ENCODE results near the gene CIDEB.

Gene CIDEB

DNA sequence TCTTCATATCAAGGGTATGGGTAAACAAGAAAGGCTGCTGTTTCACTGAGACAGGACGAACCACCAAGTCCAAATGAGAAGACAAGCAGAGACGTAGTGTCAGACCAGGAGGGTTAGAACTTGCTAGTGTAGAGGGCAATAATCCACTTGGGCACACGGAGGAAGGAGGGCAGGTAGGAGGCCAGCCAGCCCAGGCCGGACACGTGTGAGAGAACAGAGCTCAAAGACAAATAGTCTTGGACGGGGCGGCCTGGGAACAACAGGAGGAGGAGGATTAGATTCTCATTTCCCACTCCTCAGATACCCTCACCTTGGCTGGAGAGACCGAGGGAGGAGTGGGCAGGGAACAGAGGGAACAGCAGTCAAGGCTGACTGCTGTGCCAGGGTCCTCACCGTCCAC is 17.0 kb downstream of the CIDEB start:
- no peak for DNase-seq

DNA sequence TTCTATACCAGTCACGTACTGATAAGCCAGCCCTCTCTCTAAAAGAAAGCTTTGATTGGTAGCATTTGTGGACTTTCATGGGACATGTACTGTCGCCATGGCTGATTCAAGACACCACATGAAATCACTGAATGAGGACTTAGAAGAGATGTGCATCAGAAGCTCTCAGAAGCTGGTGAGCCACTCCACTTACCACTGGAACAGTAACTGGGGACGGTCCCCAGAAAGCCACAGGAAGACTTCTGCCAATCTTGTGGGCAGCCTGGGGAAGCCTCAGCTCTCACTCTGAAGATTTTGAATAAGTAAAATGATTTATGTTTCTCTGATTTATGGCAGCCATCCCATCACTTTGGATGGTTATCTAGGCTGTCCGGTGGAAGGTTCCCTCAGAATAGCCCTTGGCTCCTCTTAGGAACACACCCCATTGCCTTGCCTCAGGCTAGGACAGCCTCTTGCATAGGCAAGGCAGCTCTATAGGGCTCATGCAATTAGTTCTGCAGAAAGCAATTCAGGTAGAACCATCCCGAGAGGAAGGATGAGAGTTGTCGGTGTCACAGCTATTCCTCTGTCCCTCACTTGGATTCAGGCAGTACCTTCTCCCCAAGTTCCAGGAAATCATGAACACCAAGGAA is 18.0 kb downstream of the CIDEB start:
- DNase-seq: peak; percentile 47

DNA sequence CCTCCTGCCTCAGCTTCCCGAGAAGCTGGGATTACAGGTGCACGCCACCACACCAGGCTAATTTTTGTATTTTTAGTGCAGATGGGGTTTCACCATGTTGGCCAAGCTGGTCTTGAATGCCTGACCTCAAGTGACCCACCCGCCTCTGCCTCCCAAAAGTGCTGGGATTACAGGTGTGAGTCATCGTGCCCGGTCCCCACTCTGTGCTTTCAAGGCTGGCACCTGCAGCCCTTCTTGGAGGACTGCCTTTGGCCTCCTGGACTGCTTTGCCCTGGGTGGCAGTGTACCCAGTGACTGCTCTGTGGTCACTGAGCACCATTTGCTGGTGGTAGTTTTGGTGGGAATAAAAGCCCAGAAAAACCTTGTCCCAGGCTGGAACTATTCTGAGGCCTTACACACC is 20.8 kb downstream of the CIDEB start:
- DNase-seq: no peak

DNA sequence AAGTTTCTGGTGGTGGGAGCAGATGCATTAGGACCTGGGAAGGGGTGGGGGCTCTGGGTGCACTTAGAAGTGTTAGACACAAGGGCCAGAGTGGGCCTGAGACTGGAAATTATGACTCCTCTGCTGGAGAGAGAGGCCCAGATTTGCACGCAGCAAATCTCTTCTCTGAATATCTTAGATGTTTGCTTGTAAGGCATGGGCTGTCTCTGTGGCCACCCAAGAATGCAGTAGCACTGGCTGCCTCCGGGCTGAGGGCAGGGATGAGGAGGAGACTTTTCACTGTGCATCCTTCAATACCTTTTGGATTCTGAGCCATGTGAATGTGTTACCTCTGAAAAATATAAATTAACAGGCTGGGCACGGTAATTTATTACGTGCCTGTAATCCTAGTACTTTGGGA is 22.4 kb downstream of the CIDEB start:
- DNase-seq: no peak

DNA sequence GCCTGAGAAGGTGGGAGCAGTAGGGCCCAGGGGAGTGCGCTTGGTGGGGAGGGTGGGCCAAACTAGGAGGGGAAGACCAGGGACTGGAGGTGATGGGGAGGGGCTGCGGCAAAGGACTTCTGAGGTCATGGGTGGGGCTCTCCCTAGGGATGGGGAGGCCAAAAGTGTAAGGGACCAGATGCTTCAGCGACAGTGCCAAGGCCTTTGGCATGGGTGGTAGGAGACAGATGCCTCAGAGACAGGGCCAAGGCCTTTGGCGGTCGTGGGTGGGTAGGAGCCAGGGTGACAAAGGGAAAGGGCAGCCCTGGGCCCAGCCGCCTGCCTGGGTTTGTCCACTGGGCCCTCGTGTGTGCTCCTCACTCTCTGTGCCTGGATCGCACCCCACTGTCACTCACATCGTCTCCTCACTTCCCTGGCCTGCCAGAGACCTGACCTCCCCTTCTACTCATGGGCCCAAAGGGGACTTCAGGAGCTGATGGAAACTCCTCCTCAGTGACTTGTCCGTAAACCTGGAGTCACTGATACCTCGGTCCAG is 23.2 kb downstream of the CIDEB start:
- DNase-seq: no peak

DNA sequence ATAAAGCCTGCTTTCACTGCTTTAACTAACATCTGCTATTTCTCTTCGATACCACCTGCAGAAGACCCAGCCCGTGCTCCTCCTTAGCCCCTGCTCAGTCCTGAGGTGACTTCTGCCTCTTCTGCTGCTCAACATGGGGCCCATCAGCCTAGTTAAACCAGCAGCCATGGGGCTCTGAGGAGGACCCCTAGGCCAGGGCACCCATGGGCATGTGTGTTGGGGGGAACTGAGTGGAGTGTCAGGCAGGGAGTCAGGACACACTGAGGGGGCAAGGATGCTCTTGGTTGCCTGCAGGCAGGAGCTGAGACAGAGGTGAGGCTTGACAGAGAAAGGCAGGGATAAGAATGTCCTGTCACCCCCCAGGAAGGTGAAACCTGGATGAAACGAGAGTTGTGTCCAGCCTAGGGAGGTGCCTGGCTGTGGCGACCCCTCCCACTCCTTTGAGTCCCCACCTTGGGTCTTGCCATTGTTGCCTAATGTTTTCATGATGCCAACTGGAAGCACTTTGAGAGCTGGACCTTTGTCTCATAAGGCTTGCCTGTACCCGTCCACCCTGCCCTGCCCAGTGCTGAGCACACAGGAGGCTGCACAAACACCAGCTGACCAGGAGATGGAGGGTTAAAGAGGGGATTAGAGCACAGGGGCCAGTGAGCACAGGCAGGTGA is 23.8 kb downstream of the CIDEB start:
- DNase-seq: no peak

DNA sequence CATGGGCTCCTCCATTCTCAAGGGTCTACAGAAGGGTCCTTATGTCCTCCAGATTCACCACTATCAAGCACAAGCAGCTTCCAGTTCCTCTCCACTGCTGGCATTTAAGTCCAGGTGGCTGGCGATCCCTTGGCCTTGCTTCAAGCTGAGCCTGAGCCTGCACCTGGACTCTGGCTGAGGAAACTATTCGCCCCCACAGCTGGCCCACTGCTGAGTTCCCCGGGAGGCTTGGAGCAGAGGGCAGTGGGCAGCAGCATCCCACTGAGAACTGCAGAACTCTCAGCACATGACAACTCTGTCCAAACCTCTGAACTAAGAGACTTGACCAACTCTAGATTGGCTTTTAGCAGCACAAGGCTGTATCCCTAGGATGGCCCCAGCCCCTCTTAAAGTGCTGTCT is 25.0 kb downstream of the CIDEB start:
- DNase-seq: no peak

DNA sequence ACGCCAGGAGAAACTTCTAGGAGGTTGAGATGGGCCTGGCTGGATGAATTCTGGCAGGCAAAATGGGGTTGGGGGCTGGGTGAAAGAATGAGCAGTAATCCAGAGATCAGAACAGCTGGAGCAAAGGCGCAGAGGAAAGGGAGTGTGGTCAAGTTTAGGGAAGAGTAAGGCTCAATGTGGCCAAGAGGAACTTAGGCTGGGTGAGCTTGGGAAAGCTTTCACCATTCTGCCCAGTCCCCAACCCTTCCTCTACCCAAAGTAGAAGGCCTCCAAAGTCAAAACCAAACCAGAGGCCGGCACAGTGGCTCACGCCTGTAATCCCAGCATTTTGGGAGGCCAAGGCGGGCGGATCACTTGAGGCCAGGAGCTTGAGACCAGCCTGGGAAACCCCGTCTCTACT is 26.1 kb downstream of the CIDEB start:
- no peak for DNase-seq

DNA sequence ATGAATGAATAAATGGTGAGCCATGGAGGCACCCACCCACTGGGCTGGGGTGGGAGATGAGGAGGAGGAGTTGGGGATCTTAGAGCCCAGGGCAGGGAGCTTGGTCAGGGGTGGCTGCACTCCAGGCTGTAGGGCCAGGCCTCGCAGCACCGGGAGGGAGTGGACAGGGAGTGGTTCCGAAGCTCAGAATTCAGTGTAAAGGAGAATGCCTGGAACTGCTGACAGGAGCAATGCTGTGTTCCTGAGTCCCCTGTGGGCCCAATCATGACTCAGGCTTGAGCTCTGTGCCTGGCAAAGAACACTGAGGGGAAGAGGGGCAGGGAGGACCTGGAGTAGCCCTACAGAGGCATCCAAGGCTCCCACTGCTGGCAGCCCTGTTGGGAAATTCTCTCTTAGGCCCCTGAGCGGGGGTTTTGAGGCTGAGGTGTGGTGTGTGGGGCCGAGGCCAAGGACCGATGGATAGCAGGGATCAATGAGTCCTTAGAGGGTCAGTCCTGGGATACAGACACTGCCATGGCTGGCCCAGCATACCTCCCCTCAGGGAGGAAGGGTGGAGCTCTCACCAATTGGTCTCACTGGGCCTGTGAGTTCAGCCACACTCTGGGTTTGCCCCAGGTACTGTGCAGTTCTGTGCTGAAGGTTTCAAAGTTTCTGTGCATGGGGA is 26.8 kb downstream of the CIDEB start:
- DNase-seq: no peak

DNA sequence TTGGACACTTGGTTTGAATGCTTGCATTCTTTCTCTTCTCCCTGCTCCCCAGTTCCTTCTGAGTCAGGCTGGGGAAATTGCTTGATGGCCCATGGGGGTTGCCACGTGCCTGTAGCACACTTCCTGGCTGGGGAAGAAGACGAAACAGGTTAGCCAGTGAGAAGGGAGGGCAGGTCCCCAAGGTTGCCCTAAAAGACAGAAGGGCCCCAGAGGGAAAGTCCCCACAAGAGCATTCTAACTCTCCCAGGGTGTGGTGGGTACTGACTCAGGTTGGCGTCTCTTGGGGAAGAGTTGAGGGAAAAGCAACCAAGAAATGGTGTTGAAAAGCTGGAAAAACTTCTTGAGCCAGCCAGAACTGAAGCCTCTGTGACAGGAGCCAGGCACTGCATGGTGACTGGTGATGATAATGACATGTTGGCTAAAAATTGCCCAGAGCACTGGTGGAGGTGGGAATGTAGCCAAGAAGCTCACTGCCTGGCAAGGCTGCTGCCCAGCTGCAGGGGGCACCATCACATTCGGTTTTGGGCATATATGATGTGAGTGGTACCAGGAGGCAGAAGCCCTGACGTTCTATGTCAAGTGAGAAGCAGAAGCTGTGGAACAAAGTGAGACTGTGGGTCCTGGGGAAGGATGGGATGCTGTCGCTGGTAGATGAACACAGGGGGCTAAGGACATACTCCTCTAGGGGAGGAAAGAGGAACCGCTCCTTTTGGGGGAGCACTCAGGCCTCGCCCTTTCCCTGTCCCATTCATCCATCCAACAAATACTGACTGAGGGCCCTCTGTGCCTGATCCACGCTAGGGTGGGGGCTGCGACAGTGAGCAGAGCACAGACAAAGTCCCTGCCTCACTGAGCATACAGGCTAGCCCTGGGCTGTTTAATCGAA is 28.2 kb downstream of the CIDEB start:
- DNase-seq: peak; percentile 53

DNA sequence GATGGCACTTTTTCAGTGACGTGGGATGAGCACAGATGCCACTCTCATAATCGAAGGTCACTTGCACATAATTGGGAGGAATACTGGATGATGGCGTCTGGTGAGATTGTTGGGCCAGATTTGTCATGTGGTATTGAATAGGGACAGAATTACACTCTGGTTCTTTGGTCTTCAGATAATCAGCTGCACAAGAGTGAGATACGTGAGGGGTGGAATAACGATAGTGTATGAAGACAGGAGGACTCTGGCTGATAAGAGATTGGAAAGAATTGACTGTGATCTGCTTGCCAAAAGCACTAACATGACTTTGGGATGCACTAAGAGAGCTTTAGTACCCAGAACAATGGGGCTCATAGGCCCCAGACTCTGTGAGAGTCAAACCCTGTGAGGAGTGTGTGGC is 29.4 kb downstream of the CIDEB start:
- DNase-seq: no peak

DNA sequence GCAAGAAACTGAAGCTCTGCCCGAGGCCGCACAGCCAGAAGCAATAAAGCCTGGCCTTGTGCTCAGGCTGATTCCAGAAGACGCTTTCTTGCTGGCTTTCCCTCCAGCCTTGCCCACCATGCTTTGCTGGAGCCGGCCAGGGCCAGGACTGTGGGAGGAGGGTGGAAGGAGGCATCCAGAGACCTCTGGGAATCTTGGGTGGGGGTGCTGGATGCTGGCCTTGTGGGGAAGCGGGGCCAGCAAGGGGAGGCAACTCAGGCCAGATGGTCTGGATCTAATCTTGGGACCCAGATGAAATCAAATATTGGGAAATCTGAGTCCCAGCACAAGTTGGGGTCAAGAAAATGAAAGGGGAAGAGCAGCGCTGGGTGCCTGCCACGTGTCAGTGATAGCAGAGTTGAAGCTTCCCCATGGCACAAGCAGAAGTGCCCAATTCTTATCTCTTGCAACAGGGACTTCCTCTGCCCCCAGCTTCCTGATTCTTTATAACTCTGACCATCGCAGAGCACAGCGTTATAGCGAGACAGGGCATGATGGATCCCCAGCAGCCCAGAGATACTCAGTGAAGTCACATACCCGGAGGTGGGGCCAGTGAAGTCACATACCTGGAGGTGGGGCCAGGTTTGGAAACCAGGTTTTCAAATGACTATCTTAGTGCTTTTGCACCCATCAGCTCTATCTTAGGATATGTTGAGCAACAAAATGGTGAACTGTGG is 30.0 kb downstream of the CIDEB start:
- DNase-seq: peak; percentile 19

DNA sequence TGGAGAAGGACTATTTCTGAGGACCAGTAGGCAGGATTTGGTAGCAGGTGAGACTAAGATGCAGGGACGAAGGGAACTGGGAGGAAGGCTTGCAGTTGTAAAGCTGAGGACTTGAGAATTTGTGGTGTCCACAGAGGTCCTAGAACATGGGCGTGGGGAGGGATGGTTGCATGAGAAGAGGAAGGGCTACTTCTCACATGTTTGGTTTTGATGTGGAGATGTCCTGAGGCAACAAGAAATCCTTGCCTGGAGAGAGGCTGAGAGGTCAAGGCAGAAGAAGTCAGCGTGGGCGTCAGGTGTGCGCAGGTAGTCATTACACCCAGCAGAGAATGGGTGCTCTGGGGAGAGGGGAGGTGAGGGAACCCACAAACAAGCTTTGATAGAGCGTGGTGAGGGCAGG is 30.7 kb downstream of the CIDEB start:
- no peak for DNase-seq

DNA sequence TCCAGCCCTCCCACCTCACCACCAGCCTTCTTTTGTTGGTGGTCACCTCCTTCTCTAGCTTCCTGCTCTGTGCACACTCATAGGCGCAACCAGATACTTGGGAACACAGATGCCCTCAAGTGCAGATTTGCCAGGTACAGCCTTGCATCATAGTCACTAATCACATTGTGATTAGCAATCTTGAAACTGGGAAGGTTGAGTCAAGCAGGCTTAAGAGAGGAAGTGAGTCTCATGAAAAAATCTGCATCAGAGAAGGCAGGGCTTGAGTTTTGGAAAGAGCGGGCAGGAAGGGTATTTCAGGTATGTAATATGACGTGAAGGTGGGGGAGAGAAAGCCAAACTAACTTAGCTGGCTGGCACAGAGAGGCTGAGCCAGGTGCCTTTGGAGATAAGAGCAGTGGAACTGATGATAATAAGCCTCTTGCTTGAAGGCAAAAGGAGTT is 33.7 kb downstream of the CIDEB start:
- DNase-seq: peak; percentile 39

DNA sequence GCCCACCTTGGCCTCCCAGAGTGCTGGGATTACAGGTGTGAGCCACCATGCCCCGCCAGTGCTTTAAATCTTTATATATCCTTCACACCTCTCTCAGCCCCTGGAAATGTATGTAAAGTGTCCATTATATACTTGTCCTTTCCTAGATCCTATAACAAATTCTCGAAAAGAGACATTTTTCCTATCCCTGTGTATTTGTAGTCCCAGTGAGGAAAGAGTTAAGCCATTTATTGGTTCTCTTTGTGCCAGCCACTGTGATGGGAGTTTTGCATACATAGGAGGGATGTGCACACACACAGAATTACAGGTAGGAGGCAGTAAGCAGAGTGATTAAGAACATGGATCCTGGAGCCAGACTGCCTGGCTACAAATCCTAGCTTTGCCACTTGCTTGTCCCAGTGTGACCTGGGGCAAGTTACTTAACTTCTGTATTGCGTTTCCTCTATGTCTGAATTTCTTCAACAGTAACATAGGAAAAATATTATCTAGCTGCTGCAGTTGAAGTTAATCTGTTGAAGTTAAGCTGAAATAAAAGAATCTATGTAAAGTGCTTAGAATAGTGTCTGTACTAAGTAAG is 34.3 kb downstream of the CIDEB start:
- DNase-seq: no peak

DNA sequence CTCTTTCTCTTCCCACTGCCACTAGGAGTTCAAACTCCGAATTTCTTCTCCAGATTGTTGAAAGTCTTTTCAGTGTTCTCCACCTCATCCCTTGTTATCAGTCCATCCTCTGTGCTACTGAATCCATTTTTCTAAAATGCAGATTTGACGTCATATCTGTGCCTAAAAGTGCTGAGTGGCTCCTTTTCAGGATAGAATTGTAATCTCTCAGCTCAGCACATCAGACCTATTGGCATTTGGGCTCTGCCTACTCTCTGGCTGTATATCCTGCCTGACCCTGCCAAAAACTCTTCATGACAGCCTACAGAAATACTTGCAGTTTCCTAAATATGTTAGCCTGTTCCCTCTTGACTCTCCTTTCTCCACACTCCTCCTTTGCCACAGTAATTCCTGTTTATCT is 35.3 kb downstream of the CIDEB start:
- no peak for DNase-seq

DNA sequence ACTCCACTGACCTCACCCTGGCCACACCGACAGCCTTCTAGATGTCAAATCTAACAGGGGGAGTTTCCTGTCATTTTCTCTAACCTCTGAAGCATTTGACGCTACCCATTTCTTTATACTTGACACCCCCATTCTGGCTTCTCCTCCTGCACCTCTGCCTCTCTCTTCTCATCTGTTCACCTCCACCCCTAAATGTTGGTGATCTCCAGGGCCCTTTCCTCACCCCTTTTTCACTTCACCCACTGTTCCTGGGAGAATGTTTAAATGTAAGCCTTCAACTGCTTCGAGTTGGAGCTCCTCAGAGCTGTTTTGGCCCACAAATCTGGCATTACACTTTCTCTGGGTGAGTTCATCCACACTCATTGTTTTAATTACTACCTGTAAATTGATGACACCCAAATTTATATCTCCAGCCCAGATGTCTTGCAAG is 35.9 kb downstream of the CIDEB start:
- no peak for DNase-seq

DNA sequence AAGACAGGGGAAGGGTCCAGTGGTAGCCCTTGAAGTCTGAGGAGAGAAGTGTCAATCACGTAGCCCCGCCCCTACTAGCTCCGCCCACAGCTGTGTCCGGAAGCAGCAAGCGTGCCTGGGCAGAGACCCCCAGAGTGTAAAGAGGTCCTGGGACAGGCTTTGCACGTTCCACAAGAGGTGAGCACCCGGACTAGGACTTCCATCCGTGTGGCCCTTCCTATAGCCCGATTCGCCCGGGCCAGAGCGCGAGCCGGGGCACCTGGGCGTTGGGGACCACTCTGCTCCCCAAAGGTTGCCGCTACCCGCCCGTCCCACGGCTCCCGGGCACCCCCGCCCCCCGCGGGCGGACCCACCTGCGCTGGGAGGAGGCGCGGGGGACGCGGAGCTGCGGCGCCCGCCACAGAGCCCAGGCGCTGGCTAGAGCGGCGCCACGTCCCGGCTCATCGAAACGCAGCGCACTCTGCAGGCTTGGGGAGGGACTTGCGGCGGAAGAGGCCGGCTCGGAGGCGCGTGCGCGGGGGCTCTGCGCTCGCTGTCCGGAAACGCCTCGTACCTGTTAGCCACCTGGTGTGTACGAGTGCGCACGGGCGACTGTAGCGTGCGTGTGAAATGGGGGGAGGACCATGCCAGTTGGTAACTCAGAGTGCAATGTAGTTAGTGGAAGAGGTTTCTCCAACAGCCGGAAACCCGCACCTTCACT is 36.5 kb downstream of the CIDEB start, which contains the start of gene RABGGTA:
Gene RABGGTA (minus strand): TSS at position 464 of the 700 bp plus-strand sequence. CDS start 482 bp downstream, outside the sequence.
- DNase-seq: peak; percentile 88

DNA sequence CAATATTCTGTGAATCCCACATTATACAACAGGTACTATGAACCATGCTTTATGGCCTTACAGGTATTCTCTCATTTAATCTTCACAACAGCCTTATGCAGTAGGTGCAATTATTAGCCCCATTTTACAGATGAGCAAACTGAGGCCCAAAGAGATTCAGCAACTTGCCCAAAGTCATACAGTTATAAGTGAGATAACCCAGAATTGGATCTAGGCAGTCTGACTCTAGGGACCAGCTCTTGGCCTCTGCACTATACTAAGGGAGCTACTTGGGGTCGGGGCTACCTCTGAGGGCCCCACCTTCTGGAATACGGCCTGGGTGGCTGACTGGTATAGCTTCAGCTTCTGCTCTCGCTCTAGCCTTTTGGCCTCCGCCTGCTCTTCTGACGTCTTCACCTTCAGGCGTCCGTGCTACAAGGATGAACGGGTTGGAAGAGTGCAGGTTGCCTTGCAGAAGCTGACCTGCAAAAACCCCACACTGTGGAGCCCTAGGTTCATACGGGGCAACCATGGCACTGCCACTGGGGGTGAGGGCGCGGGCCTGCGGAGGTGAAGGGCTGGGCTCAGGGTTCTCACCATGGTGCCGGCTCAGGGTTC is 37.1 kb downstream of the CIDEB start:
- DNase-seq: no peak

DNA sequence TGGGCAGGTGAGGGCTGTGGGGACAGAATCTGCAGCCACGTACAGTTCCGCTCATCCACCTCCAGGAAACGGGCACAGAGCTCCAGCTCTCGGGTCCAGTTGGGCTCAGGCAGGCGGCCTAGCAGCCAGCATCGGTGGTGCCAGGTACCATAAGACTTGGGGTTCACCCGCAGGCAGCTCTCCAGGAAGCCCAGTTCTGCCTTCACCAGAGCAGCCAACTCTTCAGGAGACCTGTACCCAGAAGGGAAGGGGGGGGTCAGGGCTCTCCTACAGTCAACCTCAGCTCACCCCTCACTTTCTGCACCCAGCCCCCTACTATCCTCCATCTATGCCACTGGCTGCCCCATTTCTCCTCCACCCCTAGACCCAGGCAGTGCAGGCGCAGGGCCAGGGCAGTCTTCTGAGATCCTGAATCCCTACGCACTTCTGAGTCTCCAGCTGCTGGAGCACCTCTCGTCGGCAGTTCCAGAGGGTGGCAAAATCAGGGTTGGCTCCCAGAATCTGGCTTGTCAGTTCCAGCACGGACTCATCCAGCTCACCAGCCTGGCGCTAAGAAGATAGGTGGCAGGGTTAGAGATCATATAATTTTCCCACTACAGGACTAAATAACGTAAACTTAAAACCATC is 37.8 kb downstream of the CIDEB start:
- no peak for DNase-seq
